Heart left ventricle (tissue), 16 donors: ENCODE results near the gene PIM1. TPM values are rescaled to one million over a fixed set of nuclear protein-coding genes. Genes with fewer than 3 reads are reported as not detected.
A peak's percentile ranks its signal among the peaks of the same experiment; 100 is the strongest.

Source experiments
- ATAC-seq, 4 donors: fragments of 200-7000 bp; cut with Tn5 transposase; one replicate each; pipeline ENCODE4 v1.9.1; 2020 to 2022; ENCODE audit warnings: moderate library complexity in 4 of 4, mild to moderate bottlenecking in 3 of 4, moderate number of reproducible peaks in 1 of 4
- DNase-seq, 5 donors: peaks; one replicate each; pipeline ENCODE4 v3.0.0-alpha.2; 2020
- H3K27ac ChIP-seq, 12 donors: fragments of 200-600 bp; sonication (generic) in 4 of 12; one replicate each; pipeline versions ENCODE4 v1.5.0 to v1.8.0; 2016 to 2022; ENCODE audit warnings: mild to moderate bottlenecking in 2 of 12
- H3K27me3 ChIP-seq, 9 donors: fragments of 200-600 bp; sonication (generic) in 2 of 9; one replicate each; pipeline versions ENCODE4 v1.5.1 to v1.8.0; 2016 to 2022; ENCODE audit warnings: mild to moderate bottlenecking in 3 of 9
- H3K36me3 ChIP-seq, 9 donors: fragments of 200-600 bp; sonication (generic) in 2 of 9; one replicate each; pipeline versions ENCODE4 v1.5.0 to v1.8.0; 2018 to 2022; ENCODE audit warnings: mild to moderate bottlenecking in 2 of 9
- H3K4me1 ChIP-seq, 12 donors: fragments of 200-600 bp; sonication (generic) in 4 of 12; one replicate each; pipeline versions ENCODE4 v1.5.0 to v1.8.0; 2016 to 2022; ENCODE audit warnings: mild to moderate bottlenecking in 3 of 12
- H3K4me3 ChIP-seq, 12 donors: fragments of 200-600 bp; sonication (generic) in 4 of 12; one replicate each; pipeline versions ENCODE4 v1.5.0 to v1.8.0; 2017 to 2022; ENCODE audit warnings: mild to moderate bottlenecking in 9 of 12, moderate library complexity in 4 of 12
- H3K9me3 ChIP-seq, 12 donors: fragments of 200-600 bp; sonication (generic) in 4 of 12; one replicate each; pipeline versions ENCODE4 v1.5.0 to v1.8.0; 2016 to 2022; ENCODE audit warnings: mild to moderate bottlenecking in 1 of 12
- POLR2A ChIP-seq, 2 donors: fragments of 450-650 bp; IDR thresholded peaks; one replicate each; pipeline ENCODE4 v1.6.1; 2017; ENCODE audit warnings: antibody characterized with exemption in 2 of 2, mild to moderate bottlenecking in 2 of 2, moderate library complexity in 2 of 2
- WGBS, 4 donors: extraction: QIAGEN DNeasy Blood & Tissue Kit in 2 of 4; methylation state at CpG; one replicate each; pipeline versions ENCODE4 v1.1.5 to v1.1.7; 2013 to 2018; 5-methylcytosine and 5-hydroxymethylcytosine counted together
- intact Hi-C, 10 donors: fragments of 100-400 bp; cut with DNase I; formaldehyde crosslinking; loops; one replicate each; pipeline versions ENCODE4 v1.11.1 to v1.14.2; 2022
- polyA plus RNA-seq, 2 donors: library from polyadenylated mRNA; stranded (reverse); fragments of 200-250 nt; gene quantifications; one replicate each; pipeline ENCODE4 v1.2.3, GENCODE V29; 2013
- total RNA-seq, 9 donors: library from RNA; depleted of rRNA in 2 of 9; stranded (reverse); fragments of >200 nt in 2 of 9; fragmentation: NEBNext Ultra II Directional in 3 of 9; extraction: Animal tissue kit (Norgen Biotek cat#: 25700) in 3 of 9; gene quantifications; one replicate each; pipeline versions ENCODE4 v1.1.0 to v1.2.4, GENCODE V29; 2016 to 2023
- TF ChIP-seq, protein P1 (sequence below), 12 donors: fragments of 200-600 bp; sonication (generic) in 4 of 12; IDR thresholded peaks; one replicate each; pipeline versions ENCODE4 v1.5.0 to v1.8.0; 2018 to 2022; ENCODE audit warnings: antibody characterized with exemption in 12 of 12, mild to moderate bottlenecking in 5 of 12
- donor health status: ischemic (EF 13 %, LVEDD 7.1; RV severe dilation, severe dysfunction).
- donor health status: healthy with polysubstance abuse.
- donor health status: DM: no; HTN: yes; CAD: no.
- donor health status: DM: no; HTN: no; CAD: no.
- donor health status: ischemic (EF 25% LVEDD 6.9; RV normal size, moderate dysfunction).
- donor health status: ischemic (EF 25% LVEDD 5.7; RV mildly dilated, moderate dysfunction).
- donor health status: healthy.
- donor health status: DM: yes; HTN: yes; CAD: no.
- donor health status: ischemic (EF 35%, LVEDD 5.7; RV mildly dilated, moderate dysfunction).
- donor health status: nonischemic (EF 11% LVEDD 7.7; RV severe dilation, severe dysfunction).
- donor health status: DM: yes; HTN: yes; CAD: no.
- donor health status: PGD.
- donor health status: ischemic (EF 29% LVEDD 5.4; RV normal size, mild dysfunction).
- donor health status: nonischemic (EF 23%, LVEDD 6.1; RV moderate dilation, normal function).

Gene PIM1
- total and polyA plus RNA-seq, 11 donors, result 7.0 to 81.8 (median 16.0) TPM

DNA sequence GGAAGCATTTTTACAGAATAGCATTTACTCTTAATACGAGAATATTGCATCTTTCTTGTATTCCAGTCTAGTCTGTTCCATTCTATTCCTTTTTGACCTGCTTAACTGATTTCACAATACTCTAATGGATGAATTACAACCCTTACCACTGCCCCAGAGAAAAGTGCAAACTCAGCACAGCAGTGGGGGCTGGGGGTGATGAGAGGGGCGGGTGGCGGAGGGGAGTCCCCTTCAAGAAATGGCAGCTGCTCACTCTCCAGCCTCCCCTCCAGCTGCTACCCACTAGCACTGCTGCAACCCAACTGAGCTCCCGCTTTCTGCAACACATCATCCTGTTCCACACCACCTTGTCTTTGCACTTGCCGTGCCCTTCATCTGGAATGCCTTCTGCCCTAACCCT lies 30.1 kb downstream of the PIM1 start:
- WGBS, 4 donors, result 65 to 82% (median 77%) methylated on average over 5 of the region's 5 CpGs
- no peaks in the 10 kb centered on the region for H3K9me3 ChIP-seq
- no peak overlapping the region for H3K4me3 ChIP-seq
- H3K27me3 ChIP-seq, result no peaks in the 10 kb centered on the region
- no peak for DNase-seq
- intact Hi-C loops, result loop anchor here in 2 of 10 donors (10.0 kb wide), 3 partner anchors 175 to 435 kb away; partner anchors contain the start of gene C6orf89 (in 1 of the 2)
- H3K36me3 ChIP-seq, result no peaks in the 10 kb centered on the region
- H3K27ac ChIP-seq, result no peak overlapping the region
- peaks cover 0 to 13% (median 0%) of the 10 kb centered on the region in 12 donors for H3K4me1 ChIP-seq
- ATAC-seq, result no peak
- no peak for TF ChIP-seq POLR2A (IDR thresholded peaks at IDR 0.05)
- TF ChIP-seq, protein P1, sequence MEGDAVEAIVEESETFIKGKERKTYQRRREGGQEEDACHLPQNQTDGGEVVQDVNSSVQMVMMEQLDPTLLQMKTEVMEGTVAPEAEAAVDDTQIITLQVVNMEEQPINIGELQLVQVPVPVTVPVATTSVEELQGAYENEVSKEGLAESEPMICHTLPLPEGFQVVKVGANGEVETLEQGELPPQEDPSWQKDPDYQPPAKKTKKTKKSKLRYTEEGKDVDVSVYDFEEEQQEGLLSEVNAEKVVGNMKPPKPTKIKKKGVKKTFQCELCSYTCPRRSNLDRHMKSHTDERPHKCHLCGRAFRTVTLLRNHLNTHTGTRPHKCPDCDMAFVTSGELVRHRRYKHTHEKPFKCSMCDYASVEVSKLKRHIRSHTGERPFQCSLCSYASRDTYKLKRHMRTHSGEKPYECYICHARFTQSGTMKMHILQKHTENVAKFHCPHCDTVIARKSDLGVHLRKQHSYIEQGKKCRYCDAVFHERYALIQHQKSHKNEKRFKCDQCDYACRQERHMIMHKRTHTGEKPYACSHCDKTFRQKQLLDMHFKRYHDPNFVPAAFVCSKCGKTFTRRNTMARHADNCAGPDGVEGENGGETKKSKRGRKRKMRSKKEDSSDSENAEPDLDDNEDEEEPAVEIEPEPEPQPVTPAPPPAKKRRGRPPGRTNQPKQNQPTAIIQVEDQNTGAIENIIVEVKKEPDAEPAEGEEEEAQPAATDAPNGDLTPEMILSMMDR (IDR thresholded peaks at IDR 0.05), result no peak

DNA sequence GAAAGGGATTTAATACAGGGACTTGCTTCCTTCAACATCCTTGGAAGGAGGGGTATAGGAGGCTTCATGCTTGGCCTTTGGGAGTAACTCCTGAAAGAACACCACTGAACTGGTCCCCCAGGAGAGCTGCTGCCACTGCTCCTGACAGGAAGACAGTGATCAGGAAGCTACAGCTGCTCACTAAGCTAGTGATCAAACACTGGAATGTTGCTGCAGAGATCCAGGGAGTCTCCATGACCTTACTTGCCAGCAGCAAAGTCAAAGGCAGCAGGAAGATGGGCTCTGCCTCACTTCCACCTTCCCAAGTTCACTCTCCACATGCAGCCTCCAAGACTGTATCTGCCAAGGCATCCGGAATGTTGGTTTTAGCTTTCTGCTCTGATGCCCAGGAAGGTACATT lies 31.8 kb downstream of the PIM1 start:
- Histone ChIP-seq H3K27me3 (no peaks in the 10 kb centered on the region), H3K9me3 (no peaks in the 10 kb centered on the region), H3K4me1 (peaks cover 0 to 27% (median 0%) of the 10 kb centered on the region in 12 donors), H3K4me3 (no peak overlapping the region), H3K27ac (no peak overlapping the region), H3K36me3 (no peaks in the 10 kb centered on the region)
- no peak for TF ChIP-seq POLR2A (IDR thresholded peaks at IDR 0.05)
- TF ChIP-seq, protein P1 (IDR thresholded peaks at IDR 0.05), result no peak
- ATAC-seq (no peak), DNase-seq (no peak)
- intact Hi-C loops, result loop anchor here in 2 of 10 donors (10.0 kb wide), 3 partner anchors 177 to 437 kb away; partner anchors contain the start of gene C6orf89 (in 1 of the 2)
- 92 to 97% (median 93%) methylated on average over 1 of the region's 1 CpG for WGBS, 4 donors

DNA sequence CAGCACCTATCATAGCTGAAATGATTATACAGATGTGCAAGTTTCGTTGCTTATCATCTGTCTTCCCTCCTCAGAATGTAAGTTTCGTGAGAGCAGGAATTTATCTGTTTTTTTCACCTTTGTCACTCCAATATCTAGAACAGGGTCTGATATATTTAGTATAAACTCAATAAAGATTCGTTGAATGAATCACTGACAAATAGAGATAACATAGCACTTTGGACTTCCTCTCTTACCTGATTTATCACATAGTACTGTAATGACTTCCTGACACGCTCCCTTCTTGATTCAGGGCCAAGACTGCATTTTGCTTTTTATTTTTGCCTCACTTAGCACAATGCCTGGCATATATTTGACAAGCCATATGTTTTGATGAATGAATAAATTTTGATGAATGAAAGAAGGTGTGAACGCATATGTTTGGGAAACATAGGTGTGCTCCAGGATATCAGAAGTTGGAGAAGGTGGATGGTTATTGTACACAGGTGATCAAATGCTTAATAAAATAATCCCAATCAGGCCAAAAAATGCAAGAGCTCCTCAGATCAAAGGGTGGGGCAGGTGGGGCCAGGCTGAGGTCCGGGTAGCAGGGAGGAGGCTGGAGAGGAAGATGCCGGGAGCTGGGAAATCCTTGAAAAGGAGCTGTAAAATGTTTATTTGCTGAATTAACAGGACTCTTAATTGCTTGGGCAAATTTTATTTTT lies 33.0 kb downstream of the PIM1 start:
- no peaks in the 10 kb centered on the region for H3K27me3 ChIP-seq
- intact Hi-C loops, result loop anchor here in 2 of 10 donors (10.0 kb wide), 3 partner anchors 178 to 438 kb away; partner anchors contain the start of gene C6orf89 (in 1 of the 2)
- TF ChIP-seq, protein P1 (IDR thresholded peaks at IDR 0.05), result no peak
- no peak for TF ChIP-seq POLR2A (IDR thresholded peaks at IDR 0.05)
- H3K36me3 ChIP-seq, result no peaks in the 10 kb centered on the region
- H3K27ac ChIP-seq, result no peak overlapping the region
- no peaks in the 10 kb centered on the region for H3K9me3 ChIP-seq
- DNase-seq (no peak), ATAC-seq (no peak)
- H3K4me1 ChIP-seq, result peaks cover 0 to 38% (median 0%) of the 10 kb centered on the region in 12 donors
- H3K4me3 ChIP-seq, result no peak overlapping the region
- WGBS, 4 donors, result 61 to 67% (median 65%) methylated on average over 7 of the region's 7 CpGs

DNA sequence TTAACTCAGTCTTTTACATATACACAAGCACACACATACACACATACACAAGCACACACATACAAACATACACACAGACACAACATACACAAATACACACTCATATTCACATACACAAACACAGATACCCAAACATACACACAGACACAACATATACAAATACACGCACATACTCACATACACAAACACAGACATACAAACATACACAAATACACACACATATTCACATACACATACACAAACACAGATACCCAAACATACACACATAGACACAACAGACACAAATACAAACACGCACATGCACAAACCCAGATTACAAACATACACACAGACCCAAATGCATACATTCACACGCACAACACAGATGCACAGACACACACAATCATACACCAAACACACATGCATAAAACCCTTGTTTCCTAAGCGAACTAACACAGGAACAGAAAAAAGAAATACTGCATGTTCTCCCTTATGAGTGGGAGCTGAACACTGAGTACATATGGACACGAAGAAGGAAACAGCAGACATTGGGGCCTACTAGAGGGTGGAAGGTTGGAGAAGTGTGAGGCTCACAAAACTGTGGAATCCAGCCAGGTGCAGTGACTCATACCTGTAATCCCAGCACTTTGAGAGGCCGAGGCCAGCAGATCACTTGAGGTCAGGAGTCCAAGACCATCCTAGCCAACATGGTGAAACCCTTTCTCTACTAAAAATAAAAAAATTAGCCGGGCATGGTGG lies 34.2 kb downstream of the PIM1 start:
- Histone ChIP-seq H3K36me3 (no peaks in the 10 kb centered on the region), H3K4me1 (peaks cover 0 to 49% (median 0%) of the 10 kb centered on the region in 12 donors), H3K9me3 (no peaks in the 10 kb centered on the region), H3K27ac (no peak overlapping the region), H3K4me3 (no peak overlapping the region), H3K27me3 (no peaks in the 10 kb centered on the region)
- WGBS, 4 donors, result 75 to 78% (median 77%) methylated on average over 7 of the region's 7 CpGs
- no peak for TF ChIP-seq POLR2A (IDR thresholded peaks at IDR 0.05)
- TF ChIP-seq, protein P1 (IDR thresholded peaks at IDR 0.05), result no peak
- intact Hi-C loops, result loop anchor here in 2 of 10 donors (10.0 kb wide), 3 partner anchors 179 to 439 kb away; partner anchors contain the start of gene C6orf89 (in 1 of the 2)
- DNase-seq (no peak), ATAC-seq (peak in 2 of 4 donors; percentile 32 to 46)
